ENCODE measurements around the gene UBXN1. TPM values are rescaled to one million over a fixed set of nuclear protein-coding genes. Genes with fewer than 3 reads are reported as not detected.

The UBXN1 gene
- total RNA-seq, 6 donors from 2014 or later, result 104 to 186 (median 128) TPM

GRCh38 chr11:62649486-62649885, 29.4 kb downstream of the UBXN1 start:
- DNase-seq, result no peak
- peaks cover 0 to 28% (median 21%) of the 10 kb centered on the region in 4 donors for H3K36me3 ChIP-seq
- H3K27me3 ChIP-seq, result no peaks in the 10 kb centered on the region
- peaks cover 29 to 56% (median 34%) of the 10 kb centered on the region in 4 donors for H3K4me1 ChIP-seq
- no peaks in the 10 kb centered on the region for H3K9me3 ChIP-seq
- H3K27ac ChIP-seq, result no peak overlapping the region
- 92 to 95% methylated on average over 9 to 10 of the region's 11 CpGs for WGBS, 2 donors
- no peak for ATAC-seq (ENCODE audit: low FRiP score in 2 of 2)
- TF ChIP-seq CTCF (IDR thresholded peaks at IDR 0.05) (no peak), EP300 (IDR thresholded peaks at IDR 0.05) (no peak), POLR2AphosphoS5 (IDR thresholded peaks at IDR 0.05) (no peak), POLR2A (IDR thresholded peaks at IDR 0.05) (no peak)
- H3K4me3 ChIP-seq, result no peak overlapping the region

- Histone ChIP-seq H3K36me3 (peaks cover 0 to 34% (median 24%) of the 10 kb centered on the region in 4 donors), H3K27ac (no peak overlapping the region), H3K27me3 (no peaks in the 10 kb centered on the region), H3K4me1 (peaks cover 29 to 57% (median 34%) of the 10 kb centered on the region in 4 donors), H3K9me3 (no peaks in the 10 kb centered on the region), H3K4me3 (no peak overlapping the region)
- TF ChIP-seq POLR2AphosphoS5 (IDR thresholded peaks at IDR 0.05) (no peak), POLR2A (IDR thresholded peaks at IDR 0.05) (no peak), EP300 (IDR thresholded peaks at IDR 0.05) (no peak), CTCF (IDR thresholded peaks at IDR 0.05) (no peak)
- ATAC-seq (ENCODE audit: low FRiP score in 2 of 2), result no peak
- 95 to 98% methylated on average over 10 to 11 of the region's 11 CpGs for WGBS, 2 donors
- no peak for DNase-seq
Observed at GRCh38 chr11:62648967-62649364, 29.9 kb downstream of the UBXN1 start.

- peaks cover 29 to 57% (median 34%) of the 10 kb centered on the region in 4 donors for H3K4me1 ChIP-seq
- ATAC-seq (ENCODE audit: low FRiP score in 2 of 2), result no peak
Observed at GRCh38 chr11:62648185-62648966, 30.5 kb downstream of the UBXN1 start.

GRCh38 chr11:62647609-62648005, 31.3 kb downstream of the UBXN1 start:
- peak overlapping the region in 1 of 4 donors; percentile 26 for H3K27ac ChIP-seq
- peaks cover 29 to 55% (median 34%) of the 10 kb centered on the region in 4 donors for H3K4me1 ChIP-seq
- H3K4me3 ChIP-seq, result no peak overlapping the region
- no peaks in the 10 kb centered on the region for H3K27me3 ChIP-seq
- DNase-seq (no peak), ATAC-seq (ENCODE audit: low FRiP score in 2 of 2) (no peak)
- H3K9me3 ChIP-seq, result no peaks in the 10 kb centered on the region
- H3K36me3 ChIP-seq, result peaks cover 6 to 46% (median 37%) of the 10 kb centered on the region in 4 donors
- 91% methylated on average over 6 of the region's 6 CpGs; no CpG with 5 or more reads in 1 of the 2 donors for WGBS, 2 donors
- TF ChIP-seq POLR2A (IDR thresholded peaks at IDR 0.05) (no peak), POLR2AphosphoS5 (IDR thresholded peaks at IDR 0.05) (no peak), EP300 (IDR thresholded peaks at IDR 0.05) (no peak), CTCF (IDR thresholded peaks at IDR 0.05) (no peak)

More at GRCh38 chr11:62648185-62648966, 30.5 kb downstream of the UBXN1 start:
- H3K4me3 ChIP-seq, result no peak overlapping the region
- WGBS, 2 donors, result 94 to 95% methylated on average over 7 to 19 of the region's 24 CpGs
- no peak overlapping the region for H3K27ac ChIP-seq
- no peaks in the 10 kb centered on the region for H3K27me3 ChIP-seq
- TF ChIP-seq EP300 (IDR thresholded peaks at IDR 0.05) (no peak), POLR2A (IDR thresholded peaks at IDR 0.05) (no peak), CTCF (IDR thresholded peaks at IDR 0.05) (no peak), POLR2AphosphoS5 (IDR thresholded peaks at IDR 0.05) (no peak)
- H3K9me3 ChIP-seq, result no peaks in the 10 kb centered on the region
- peak in 1 of 2 donors; percentile 59 for DNase-seq
- peaks cover 0 to 39% (median 30%) of the 10 kb centered on the region in 4 donors for H3K36me3 ChIP-seq
